ENCODE results near the gene TMOD2.

The TMOD2 gene

DNA sequence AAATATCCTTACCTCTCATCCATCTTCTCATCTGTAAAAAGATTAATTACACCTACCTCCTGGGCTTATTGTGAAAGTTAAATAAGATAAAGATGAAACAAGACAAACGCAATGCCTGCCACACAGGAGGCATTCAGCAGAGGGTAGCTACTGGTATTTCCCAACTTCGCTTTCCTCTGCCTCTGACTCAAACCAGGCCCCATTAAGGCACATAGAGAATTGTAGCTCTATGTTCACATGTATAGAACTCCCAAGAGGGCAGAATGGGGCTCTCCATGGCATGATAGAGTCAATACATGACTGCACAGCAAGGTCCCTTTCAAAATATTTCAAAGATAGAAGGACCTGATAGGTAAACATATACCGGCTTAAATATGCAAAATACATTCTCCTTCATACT, 15.3 kb upstream of the TMOD2 start:
- DNase-seq = peak; percentile 67 to 81 (median 78)

DNA sequence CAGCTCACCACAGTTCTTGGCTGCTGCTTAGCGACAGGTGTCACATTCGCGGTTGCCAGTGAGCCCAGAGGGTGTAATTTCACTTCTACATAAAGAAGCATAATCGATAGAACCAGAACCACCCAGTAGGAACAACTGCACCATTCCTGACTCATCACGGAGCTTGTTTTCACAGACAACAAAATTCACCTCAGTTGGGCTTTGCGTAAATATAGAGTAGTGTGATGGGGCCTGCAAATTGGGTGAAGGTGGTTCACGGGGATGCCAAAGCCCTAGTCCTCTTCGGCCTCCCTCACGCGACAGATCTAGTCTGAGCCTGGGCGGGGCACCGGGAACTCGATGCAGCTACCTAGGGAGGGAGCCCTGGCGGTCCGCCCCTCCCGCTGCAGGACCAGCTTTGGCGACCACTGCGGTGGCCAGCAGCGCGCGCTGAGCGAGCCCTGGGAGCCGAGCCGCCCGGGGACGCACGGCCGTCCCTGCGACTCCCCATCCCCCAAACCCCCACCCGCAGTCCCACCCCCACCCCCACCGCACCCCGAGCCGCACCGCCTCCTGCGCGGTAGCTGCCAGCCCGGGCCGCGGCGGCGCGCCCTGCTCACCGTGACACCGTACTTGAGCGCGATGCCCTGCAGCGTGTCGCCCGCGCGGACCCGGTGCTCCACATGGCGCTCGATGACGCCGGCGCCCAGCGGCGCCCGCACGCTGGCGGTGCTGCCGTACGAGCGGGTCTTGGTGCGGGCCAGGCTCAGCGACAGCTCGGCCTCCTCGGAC, 14.5 kb upstream of the TMOD2 start:
- peak in 2 of 3 donors; percentile 31 to 40 for DNase-seq

DNA sequence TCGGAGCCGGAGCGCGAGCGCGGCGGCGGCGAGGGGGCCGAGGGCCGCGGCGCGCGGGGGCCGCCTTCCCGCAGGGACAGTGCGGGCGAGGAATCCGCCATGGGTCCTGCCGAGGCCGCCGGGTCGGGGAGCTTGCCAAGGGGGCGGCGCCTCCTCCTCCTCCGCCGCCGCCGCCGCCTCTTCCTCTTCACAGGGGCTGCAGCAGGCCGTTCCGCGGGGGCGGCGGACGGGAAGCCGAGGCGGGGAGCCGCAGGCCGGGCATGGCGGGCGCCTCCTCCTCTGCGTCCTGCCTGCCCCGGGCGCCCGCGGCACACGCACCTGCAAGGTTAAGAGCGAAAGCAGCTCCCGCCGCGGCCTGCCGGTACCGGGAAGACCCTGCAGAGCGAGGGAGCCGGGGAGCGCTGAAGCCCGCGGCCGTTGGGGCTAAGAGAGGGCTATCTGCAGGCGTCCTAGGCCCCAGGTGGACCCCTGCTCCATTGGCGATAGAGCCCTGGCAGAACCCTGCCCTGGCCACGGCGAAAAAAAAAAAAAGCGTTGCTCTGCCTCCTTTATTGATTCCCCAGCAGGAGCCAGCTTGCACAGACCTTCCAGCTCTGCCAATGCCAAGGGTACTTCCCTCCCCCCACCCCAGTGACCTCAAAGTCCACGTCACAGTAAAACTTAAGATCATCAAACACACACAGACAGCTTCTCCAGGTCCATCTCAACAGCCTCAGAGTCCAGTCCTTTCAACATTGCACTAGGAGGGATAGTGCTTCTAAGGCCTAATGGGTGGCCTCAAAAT, 13.7 kb upstream of the TMOD2 start, which contains the start of gene LYSMD2:
TSS of gene LYSMD2 (minus strand) at position 134 of the 784 bp plus-strand sequence. CDS start at position 101, 33 bp downstream.
- DNase-seq = peak; percentile 84 to 94 (median 87)

DNA sequence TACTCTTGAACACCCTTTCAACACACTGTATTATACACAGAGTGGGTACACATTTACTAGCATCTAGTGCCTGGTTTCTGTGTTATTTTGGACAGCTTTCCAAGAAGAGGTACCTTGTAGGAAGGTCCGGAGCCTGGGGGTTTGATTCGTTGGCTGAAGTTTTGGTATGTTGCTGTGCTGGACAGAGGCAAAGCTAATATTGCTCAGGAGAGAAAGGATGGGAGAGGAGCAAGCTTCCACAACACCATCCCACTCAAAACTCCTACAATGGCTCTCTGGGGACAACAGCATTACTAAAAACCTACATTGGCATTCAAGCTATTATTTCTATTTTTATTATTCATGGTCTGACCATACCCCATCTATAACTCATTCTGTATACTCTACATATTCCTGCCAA, 12.8 kb upstream of the TMOD2 start:
- no peak for DNase-seq

DNA sequence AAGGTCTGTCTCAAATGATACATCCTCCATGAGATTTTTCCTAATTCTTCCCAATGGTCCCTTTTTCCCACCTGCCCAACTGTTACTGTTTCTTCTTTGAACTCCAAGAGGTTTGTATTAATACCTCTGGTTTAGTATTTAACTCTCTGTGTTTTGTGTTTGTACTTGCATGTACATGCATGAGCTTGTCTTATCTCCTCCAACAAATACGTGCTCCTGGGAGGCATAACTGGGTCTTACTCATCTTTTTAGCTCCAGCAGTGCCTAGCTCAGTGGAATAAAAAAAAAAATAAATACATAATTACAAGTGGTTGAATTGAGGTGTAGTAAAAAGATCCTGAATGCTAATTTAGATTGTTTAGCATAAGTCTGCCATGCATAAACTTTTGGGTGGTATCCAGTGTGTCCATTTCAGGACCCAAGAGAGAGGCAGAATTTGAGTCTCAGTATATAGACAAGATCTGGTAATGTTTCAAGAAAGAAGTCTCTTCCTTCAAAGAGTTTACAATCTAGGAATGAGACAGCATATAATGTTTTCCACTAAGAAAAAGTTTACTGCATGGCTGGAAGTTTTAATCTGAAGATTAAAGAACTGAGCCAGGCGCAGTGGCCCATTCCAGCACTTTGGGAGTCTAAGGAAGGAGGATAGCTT, 12.2 kb upstream of the TMOD2 start:
- no peak for DNase-seq

DNA sequence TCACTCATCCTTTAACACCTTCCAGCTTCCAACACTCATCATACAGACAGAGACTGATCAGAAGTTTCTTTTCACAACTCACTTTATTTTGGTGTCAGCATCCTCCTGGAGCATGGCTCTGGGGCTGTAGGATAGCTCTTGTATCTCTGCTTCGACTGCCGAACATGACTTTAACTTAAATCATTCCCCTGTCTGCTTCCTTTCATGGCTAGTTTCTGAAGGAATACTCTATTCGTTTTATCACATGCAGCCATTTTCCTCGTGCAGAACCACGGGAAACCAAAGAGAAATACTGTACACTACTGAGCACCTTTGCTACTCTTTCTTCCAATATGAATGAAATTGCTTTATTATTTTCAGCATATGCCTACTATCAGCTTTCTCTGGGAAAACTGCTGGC, 2.1 kb upstream of the TMOD2 start:
- no peak for DNase-seq

DNA sequence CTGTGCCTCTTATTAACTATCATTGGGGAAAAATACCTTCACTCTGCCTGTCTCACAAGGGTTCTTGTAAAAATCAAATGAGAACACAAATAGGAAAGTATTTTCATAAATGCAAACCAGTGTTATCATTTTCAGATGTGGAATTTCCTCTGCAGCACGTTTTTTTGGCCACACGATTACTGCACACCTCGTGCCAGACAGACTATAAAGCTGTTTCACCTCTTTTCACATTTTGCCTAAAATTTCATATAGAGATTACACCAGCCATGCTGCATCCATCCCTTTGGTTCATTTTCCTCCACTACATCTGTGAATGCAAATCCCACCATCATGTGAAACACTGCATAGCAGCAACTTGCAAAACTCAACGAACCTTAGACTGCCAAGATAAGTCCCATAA, 1.2 kb upstream of the TMOD2 start:
- DNase-seq = no peak

DNA sequence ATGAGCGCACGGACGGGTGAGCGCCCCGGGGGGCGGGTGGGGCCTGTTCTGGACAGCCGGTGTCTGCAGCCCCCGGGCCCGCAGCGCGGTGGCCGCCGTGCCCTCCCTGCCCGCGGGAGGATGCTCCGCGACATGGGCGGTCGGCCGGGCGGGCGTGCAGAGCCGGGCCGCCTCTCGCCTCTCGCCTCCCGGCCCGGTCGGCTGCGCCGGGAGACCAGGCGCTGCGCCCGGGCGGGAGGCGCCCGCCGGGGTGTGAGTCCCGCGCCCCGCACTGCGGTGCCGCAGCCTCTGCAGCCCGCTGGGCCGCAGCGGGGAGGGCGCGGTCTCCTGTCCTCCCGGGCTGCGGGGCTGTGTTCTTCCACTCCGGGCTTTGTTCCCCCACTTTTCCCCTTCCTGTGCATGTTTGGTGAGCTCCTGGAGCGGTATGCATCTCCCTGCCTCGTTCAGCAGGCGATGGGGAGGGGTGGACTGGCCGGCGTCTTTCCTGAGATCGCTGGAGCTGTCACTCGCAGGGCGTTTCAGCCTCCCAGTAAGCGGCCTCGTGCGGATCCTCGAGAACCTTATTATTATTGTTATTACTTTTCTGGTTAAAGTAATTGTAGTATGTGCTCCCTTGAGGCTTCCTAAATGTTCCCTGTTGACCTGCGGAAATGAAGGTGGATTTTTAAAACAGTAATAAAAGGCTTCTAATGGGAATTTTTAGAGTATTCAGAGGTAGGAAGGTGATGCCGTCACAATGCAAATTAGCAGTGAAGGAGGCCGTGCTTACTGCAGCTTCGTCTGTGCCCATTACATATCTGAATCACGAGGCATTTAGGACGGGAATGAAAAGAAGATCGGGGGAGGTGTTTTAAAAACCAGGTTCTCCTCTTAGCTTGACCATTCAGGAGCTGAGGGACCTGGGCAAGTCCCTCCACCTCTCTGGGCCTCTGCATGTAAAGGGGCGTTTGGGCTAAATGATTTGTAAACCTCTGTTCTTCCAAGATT, 593 bp downstream of the TMOD2 start:
- peak; percentile 35 to 64 (median 55) for DNase-seq

DNA sequence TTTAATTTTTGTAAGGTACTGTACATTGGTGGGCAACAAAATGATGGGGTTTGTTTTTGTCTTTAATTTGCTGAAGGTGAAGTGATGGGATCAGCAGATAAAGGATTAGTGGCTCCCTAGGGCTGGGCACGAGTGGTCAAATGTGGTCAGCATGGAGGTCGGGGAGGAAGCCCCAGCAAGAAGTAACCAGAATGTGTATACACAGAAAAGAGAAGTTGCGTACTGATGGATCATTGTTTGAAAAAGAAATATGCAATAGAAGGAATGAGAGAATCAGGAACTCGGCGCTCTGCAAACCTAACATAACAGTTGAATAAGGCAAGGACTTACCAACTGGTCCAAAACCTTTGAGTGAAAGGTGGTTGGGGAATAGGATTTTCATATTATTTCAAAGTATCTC, 1.5 kb downstream of the TMOD2 start:
- DNase-seq = peak; percentile 59 to 71 (median 66)

DNA sequence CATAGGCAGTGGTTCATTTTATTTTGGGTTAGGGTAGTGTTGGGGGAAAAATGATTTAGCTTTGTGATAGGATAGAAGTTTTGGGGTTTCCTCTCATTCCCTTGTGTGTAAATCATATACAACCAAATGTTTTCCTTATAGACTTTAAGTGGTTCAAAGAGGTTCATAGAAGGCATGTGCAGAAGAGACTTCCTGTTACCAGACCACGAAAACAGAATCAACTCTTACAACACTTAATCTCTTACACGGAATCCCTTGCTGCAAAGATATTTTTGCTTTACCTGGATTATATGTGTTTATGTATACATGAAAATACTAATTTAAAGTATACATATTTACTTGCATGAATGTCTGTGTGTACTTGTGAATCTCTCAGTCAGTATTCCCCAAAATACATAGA, 2.9 kb downstream of the TMOD2 start:
- DNase-seq = no peak

DNA sequence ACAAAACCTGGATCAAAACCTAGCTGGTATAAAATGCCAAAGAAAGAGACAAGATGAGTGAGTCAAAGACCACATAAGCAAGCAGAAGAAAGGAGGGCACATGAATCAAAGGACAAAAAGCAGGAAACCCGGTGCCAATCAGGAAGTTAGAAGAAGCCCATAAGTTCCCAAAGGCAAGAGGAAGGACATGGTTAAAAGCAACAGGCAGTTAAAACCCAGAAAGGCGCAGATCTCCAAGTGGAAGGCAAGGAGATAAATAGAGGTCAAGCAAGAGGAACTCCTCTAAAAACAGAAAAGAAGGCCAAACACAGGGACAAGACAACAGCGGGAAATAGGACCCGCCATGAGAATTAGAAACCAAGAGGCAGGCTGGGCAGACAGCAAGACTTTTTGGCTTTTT, 4.4 kb downstream of the TMOD2 start:
- DNase-seq = peak in 1 of 3 donors; percentile 45

DNA sequence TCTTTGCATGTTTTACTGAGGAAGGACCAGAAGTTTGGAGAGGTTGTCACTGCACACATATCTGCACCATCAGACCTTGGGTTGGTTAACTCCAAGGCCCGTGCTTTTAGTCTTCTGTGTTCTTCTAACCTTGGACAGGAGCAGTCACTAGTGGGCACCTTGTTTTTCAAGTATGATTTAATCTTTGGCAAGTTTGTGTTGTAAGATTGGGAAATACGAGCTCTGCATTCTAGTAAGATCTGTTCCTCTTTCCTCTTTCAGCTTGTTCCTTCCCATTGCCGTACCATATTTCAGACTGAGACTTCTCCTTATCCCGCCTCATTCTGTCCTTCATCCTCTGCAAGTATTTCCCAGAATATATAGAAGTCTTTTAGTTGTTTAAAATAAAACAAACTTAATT, 5.1 kb downstream of the TMOD2 start:
- DNase-seq = peak; percentile 61 to 87 (median 87)

DNA sequence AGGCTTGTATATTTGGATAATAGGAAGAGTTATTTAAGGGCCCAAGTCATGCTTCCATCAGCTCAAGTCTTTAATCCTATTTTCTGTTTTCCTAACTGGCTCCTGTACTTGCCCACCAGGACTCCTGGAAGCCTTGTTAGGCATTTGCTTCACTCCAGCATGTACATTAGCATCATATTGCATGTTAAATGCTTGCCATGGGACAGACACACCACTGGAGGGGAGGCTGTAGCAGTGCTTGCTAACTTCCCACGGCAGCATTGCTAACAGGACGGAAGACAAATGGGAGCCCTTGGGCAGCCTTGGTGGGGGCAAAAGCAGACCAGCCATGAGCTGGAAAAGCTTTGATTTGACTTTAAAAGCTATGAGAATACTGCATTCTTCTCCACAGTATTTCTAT, 6.1 kb downstream of the TMOD2 start:
- DNase-seq = no peak

DNA sequence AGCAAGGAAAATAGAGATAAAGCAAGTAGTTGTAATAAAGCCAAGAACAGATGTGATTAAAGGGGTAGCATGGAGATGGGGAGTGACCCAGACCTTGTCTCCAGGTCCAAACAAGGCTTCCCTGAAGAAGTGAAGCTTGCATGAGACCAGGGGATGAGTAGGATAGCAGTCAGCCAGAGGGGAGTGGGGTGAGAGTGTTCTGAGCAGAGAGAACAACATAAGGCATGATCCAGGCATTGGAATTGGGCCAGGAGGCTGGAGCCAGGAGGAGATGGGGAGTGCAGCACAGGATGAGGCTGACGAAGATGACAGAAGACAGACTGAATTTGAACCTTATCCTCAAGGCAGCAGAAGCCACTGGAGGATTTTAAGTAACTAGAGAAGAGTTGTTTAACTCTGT, 7.2 kb downstream of the TMOD2 start:
- no peak for DNase-seq

DNA sequence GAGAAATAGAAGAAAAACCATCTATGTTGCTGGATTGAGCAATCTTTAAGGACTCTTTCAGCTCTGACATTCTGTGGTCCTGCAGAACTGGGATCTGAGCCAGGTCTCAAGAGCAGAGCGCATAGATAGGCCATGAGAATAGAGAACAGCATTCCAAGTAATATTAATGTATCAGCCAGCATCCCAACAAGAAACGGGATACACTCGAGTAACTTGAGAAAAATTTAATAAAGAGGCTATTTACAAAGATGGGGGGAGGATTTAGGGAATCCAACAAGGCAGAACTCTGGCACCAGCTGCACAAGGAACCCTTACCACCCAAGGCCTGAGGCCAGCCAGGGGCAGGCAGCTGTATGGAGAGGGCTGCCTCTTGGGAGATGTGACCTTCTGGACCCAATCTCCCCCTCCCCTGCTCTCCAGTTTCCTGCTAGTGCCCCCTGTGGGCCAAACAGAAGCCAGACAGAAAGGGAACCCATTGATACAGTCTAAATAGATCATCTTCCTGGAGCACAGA, 8.2 kb downstream of the TMOD2 start:
- no peak for DNase-seq

DNA sequence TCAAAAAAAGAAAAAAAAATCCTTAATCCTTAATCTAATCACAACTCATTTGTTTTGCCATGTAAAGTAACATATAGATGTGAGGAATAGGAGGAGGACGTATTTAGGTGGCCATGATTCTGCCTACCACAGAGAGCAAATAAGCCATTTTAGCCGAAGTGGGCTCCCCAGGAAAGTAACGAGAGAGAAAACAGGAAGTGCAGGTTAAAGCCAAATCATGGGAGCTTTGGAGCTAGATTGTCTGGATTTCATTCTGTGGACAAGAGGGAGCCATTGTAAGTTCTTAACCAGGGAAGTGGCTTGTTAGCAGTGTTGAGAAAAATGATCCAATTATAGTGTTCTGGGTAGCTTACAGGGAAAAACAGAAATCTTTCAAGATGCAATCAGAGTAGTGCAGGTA, 9.4 kb downstream of the TMOD2 start:
- DNase-seq = no peak

DNA sequence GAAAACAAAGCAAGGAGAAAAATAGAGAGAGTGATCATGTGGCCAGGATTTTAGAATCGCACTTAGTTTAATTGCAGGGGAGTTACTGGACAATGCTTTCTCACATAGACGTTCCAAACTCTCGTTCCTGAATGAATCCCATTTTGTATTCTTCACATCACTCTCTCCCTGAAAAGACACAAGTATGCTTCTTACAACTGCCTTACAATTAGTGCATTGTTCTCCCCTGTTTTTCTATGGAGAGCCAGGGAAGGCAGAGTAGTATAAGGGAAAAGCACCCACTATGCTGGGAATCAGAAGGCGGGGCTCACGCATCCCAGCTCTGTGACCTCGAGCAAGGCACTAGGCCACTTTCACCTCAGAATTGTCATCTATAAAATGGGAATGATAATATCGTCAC, 14.4 kb downstream of the TMOD2 start:
- no peak for DNase-seq

DNA sequence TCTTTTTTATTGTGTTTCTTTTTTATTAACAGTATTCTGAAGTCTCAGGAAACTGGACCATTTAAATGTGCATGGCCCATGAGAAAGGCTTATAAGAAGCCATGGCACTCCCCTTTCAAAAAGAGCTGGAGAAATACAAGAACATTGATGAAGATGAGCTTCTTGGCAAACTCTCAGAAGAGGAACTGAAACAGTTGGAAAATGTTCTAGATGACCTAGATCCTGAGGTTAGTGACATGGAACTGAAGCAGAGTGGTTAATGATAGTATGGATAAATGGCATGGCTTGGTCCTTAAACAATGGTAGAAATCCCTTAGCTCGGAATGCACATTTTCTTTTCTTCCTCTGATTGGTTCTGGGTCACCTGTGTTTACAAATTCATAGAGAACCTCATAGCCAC, 14.9 kb downstream of the TMOD2 start:
- peak in 2 of 3 donors; percentile 46 to 54 for DNase-seq

DNA sequence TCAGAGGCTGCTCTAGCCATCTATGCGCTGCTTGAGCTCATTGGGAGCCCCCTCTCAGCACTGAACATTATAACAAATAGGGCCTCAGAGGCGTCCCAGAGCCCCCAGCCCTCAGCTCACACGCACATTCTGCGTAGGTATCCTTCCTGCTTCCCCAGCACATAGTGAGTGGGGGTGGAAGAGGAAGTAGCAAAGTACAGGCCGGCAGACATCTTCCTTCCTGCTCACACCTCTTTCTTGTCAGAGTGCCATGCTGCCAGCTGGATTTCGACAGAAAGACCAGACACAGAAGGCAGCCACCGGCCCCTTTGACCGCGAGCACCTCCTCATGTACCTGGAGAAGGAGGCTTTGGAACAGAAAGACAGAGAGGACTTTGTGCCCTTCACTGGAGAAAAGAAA, 16.6 kb downstream of the TMOD2 start:
- peak in 1 of 3 donors; percentile 26 for DNase-seq

DNA sequence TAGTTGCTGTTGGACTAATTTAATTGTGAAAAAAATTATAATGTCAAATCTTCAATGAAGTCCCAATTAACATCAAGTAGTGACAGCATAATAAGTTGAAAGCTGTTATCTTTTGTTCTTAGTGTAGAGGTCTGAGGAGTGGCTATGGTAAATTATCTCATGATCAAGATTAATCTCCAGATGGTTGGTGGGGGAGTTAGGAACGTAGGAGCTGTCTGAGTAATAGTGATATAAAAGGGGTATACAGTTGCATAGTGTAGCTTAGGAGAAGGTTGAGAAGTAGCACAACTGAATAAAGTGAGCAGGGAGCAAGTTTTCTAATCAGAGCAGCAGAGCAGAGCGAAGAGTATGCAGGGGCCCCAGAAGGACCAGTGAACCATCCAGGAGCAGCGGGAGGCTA, 19.5 kb downstream of the TMOD2 start:
- no peak for DNase-seq

DNA sequence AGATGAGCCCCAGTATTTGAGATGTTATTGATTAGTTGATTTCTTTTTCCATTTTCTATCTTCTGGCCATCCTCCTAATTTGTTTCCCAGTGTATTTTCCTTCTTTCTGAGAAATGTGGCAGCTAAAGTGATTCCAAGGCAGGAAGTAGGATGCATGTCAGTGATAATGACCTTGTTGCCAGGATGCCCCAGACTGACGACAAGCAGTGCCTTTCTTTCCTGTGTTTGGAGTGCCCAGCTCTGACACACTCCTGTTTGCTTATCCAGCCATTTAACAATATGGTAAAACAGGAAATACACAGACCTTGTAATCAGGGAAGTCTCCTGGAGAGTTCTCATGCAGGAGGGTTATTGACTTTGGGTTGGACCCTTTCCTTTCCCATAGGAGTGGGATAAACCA, 20.4 kb downstream of the TMOD2 start:
- DNase-seq = peak in 1 of 3 donors; percentile 42

DNA sequence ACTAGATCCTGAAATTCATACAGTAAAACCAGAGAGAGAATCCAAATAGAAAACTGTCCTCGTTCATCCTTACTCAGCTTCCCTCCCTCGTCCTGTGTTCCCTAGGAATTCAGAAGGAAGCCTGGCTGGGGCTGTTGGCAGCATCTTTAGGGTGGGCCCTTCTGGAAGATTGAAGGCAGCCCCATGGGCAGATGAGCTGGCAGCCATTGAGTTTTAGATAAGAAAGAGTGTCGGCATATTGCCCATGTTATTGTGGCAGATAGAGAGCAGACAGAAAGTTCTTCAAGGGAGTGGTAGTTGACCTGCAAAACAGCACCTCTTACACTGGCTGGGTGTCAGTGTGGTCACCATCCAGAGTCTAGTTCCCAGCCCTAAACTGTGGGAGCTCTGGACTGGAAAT, 23.5 kb downstream of the TMOD2 start:
- DNase-seq = no peak

Measured in suppressor macrophage treated with lipopolysaccharide for 1 hour (primary cell).